Measurements from ENCODE around the gene FBXO34. TPM values are rescaled to one million over a fixed set of nuclear protein-coding genes. Genes with fewer than 3 reads are reported as not detected.

Gene FBXO34
- total RNA-seq, 1 experiment from 2014 or later: 13.9 TPM

DNA sequence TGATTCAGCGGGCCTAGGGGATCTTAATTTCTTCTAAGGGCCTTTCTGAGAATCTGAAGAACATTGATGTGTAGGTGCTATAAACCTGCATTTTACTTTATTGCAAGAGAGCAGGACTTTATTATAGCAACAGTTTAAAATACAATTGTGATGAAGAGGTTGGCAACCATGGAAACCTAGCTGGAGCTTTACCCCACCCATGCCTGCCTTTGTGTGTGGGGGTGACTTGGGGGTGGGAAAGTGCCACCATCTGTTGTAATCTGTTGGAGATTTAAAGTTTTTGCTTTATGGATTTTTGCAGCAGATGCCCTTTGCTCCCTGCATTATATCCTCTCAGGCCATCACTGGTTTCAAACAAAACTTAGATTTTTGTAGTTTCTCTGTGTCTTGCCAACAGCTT lies 75.8 kb downstream of the FBXO34 start:
- no peak for DNase-seq (ENCODE audit: low spot score)
- no peak for ATAC-seq
- Mint-ChIP-seq H3K27me3 (ENCODE audit: low read depth) (no peaks in the 10 kb centered on the region), H3K27ac (no peak overlapping the region), H3K4me3 (no peak overlapping the region), H3K36me3 (peaks cover 5% of the 10 kb centered on the region), H3K4me1 (peaks cover 20% of the 10 kb centered on the region), H3K9me3 (no peaks in the 10 kb centered on the region)
- no peak for TF ChIP-seq CREB1 (CRISPR knock-in tag; IDR thresholded peaks at IDR 0.05)
- TF ChIP-seq RORB (CRISPR knock-in tag; IDR thresholded peaks at IDR 0.05): no peak
- no peak for TF ChIP-seq ATF1 (CRISPR knock-in tag; IDR thresholded peaks at IDR 0.05)
- TF ChIP-seq NFYB (CRISPR knock-in tag; conservative IDR thresholded peaks at IDR 0.05; ENCODE audit: low read depth): no peak
- TF ChIP-seq CREM (CRISPR knock-in tag; IDR thresholded peaks at IDR 0.05): no peak
- TF ChIP-seq ZSCAN18 (CRISPR knock-in tag; IDR thresholded peaks at IDR 0.05): no peak
- no peak for TF ChIP-seq SP1 (CRISPR knock-in tag; conservative IDR thresholded peaks at IDR 0.05)
- TF ChIP-seq ETV6 (CRISPR knock-in tag; IDR thresholded peaks at IDR 0.05): no peak
- no peak for TF ChIP-seq FOXK1 (CRISPR knock-in tag; IDR thresholded peaks at IDR 0.05)
- TF ChIP-seq NR1H2 (CRISPR knock-in tag; IDR thresholded peaks at IDR 0.05): no peak
- no peak for TF ChIP-seq IRF1 (CRISPR knock-in tag; IDR thresholded peaks at IDR 0.05)
- TF ChIP-seq, protein P1, sequence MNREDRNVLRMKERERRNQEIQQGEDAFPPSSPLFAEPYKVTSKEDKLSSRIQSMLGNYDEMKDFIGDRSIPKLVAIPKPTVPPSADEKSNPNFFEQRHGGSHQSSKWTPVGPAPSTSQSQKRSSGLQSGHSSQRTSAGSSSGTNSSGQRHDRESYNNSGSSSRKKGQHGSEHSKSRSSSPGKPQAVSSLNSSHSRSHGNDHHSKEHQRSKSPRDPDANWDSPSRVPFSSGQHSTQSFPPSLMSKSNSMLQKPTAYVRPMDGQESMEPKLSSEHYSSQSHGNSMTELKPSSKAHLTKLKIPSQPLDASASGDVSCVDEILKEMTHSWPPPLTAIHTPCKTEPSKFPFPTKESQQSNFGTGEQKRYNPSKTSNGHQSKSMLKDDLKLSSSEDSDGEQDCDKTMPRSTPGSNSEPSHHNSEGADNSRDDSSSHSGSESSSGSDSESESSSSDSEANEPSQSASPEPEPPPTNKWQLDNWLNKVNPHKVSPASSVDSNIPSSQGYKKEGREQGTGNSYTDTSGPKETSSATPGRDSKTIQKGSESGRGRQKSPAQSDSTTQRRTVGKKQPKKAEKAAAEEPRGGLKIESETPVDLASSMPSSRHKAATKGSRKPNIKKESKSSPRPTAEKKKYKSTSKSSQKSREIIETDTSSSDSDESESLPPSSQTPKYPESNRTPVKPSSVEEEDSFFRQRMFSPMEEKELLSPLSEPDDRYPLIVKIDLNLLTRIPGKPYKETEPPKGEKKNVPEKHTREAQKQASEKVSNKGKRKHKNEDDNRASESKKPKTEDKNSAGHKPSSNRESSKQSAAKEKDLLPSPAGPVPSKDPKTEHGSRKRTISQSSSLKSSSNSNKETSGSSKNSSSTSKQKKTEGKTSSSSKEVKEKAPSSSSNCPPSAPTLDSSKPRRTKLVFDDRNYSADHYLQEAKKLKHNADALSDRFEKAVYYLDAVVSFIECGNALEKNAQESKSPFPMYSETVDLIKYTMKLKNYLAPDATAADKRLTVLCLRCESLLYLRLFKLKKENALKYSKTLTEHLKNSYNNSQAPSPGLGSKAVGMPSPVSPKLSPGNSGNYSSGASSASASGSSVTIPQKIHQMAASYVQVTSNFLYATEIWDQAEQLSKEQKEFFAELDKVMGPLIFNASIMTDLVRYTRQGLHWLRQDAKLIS (CRISPR knock-in tag; IDR thresholded peaks at IDR 0.05; ENCODE audit: borderline replicate concordance): no peak
- no peak for TF ChIP-seq SOX15 (CRISPR knock-in tag; IDR thresholded peaks at IDR 0.05)
- TF ChIP-seq TCF7 (CRISPR knock-in tag; IDR thresholded peaks at IDR 0.05; ENCODE audit: low read depth): no peak
- TF ChIP-seq, protein P2, sequence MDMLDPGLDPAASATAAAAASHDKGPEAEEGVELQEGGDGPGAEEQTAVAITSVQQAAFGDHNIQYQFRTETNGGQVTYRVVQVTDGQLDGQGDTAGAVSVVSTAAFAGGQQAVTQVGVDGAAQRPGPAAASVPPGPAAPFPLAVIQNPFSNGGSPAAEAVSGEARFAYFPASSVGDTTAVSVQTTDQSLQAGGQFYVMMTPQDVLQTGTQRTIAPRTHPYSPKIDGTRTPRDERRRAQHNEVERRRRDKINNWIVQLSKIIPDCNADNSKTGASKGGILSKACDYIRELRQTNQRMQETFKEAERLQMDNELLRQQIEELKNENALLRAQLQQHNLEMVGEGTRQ (CRISPR knock-in tag; IDR thresholded peaks at IDR 0.05): no peak
- POLR2A ChIA-PET: no interaction called here
- CTCF ChIA-PET: interaction anchor here (1.4 kb wide), 1 partner anchor 8 kb away, joined by 5 read pairs; no protein-coding TSS in a partner anchor

GRCh38 chr14:55347748-55348147 lies 76.5 kb downstream of the FBXO34 start:
- ATAC-seq (no peak), DNase-seq (ENCODE audit: low spot score) (no peak)
- POLR2A ChIA-PET: interaction anchor here (0.6 kb wide), 1 partner anchor 156 kb away, joined by 5 read pairs; no protein-coding TSS in a partner anchor
- Mint-ChIP-seq H3K27ac (no peak overlapping the region), H3K9me3 (no peaks in the 10 kb centered on the region), H3K4me3 (no peak overlapping the region), H3K36me3 (peaks cover 5% of the 10 kb centered on the region), H3K4me1 (peaks cover 20% of the 10 kb centered on the region), H3K27me3 (ENCODE audit: low read depth) (no peaks in the 10 kb centered on the region)
- CTCF ChIA-PET: interaction anchor here (0.6 kb wide), 2 partner anchors 26 to 66 kb away, joined by 3 to 4 read pairs; no protein-coding TSS in a partner anchor
- TF ChIP-seq, protein P2 (CRISPR knock-in tag; IDR thresholded peaks at IDR 0.05): no peak
- TF ChIP-seq TCF7 (CRISPR knock-in tag; IDR thresholded peaks at IDR 0.05; ENCODE audit: low read depth) (no peak), SOX15 (CRISPR knock-in tag; IDR thresholded peaks at IDR 0.05) (no peak), RORB (CRISPR knock-in tag; IDR thresholded peaks at IDR 0.05) (no peak), ATF1 (CRISPR knock-in tag; IDR thresholded peaks at IDR 0.05) (no peak), TP53 (CRISPR knock-in tag; IDR thresholded peaks at IDR 0.05) (no peak)
- TF ChIP-seq, protein P3, sequence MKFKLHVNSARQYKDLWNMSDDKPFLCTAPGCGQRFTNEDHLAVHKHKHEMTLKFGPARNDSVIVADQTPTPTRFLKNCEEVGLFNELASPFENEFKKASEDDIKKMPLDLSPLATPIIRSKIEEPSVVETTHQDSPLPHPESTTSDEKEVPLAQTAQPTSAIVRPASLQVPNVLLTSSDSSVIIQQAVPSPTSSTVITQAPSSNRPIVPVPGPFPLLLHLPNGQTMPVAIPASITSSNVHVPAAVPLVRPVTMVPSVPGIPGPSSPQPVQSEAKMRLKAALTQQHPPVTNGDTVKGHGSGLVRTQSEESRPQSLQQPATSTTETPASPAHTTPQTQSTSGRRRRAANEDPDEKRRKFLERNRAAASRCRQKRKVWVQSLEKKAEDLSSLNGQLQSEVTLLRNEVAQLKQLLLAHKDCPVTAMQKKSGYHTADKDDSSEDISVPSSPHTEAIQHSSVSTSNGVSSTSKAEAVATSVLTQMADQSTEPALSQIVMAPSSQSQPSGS (CRISPR knock-in tag; IDR thresholded peaks at IDR 0.05; ENCODE audit: borderline replicate concordance, low read depth): no peak
